PC-3 (cell line): Measurements from ENCODE around the gene TCEANC.

Experiments
- CTCF ChIP-seq: fragments of 300-600 bp; sonication (generic); conservative IDR thresholded peaks from 2 replicates; pipeline ENCODE4 v1.5.1; 2017; ENCODE audit warnings: antibody characterized with exemption, low read depth, mild to moderate bottlenecking, low read length
- EZH2 ChIP-seq: fragments of 300-600 bp; sonication (generic); IDR thresholded peaks from one replicate; pipeline ENCODE4 v1.6.1; 2017; ENCODE audit warnings: antibody characterized with exemption, mild to moderate bottlenecking, low read length; ENCODE audit not compliant: unreplicated experiment
- EZH2phosphoT487 ChIP-seq: fragments of 300-600 bp; sonication (generic); IDR thresholded peaks from 2 replicates; pipeline ENCODE4 v1.6.1; 2018; ENCODE audit warnings: mild to moderate bottlenecking, antibody characterized with exemption, low read length, borderline replicate concordance

- TF ChIP-seq CTCF, result no peak
- TF ChIP-seq EZH2, result no peak
- TF ChIP-seq EZH2phosphoT487, result no peak
Measured at GRCh38 chrX:13697455-13697854, 44.5 kb downstream of the TCEANC start.
